Left renal pelvis (tissue), 4 donors: ENCODE data around the gene C1orf87. TPM values are rescaled to one million over a fixed set of nuclear protein-coding genes. Genes with fewer than 3 reads are reported as not detected.

Experiments used
- DNase-seq, 4 donors: peaks; one replicate each; pipeline ENCODE4 v3.0.0-alpha.2; 2013; ENCODE audit warnings: low read depth in 4 of 4, low spot score in 3 of 4
- polyA plus RNA-seq, 4 donors: library from polyadenylated mRNA; unstranded; fragments of 120-200 nt; gene quantifications; one replicate each; pipeline ENCODE4 v1.2.1, GENCODE V29; 2013; ENCODE audit not compliant: insufficient read length in 4 of 4

C1orf87 gene
- polyA plus RNA-seq, 4 donors, result 0.11 to 0.50 (median 0.34) TPM; not detected in 1

GRCh38 chr1:60063561-60063960 is 10.0 kb downstream of the C1orf87 start:
- no peak for DNase-seq

- no peak for DNase-seq
Observed at GRCh38 chr1:60059468-60059867, 14.1 kb downstream of the C1orf87 start.

GRCh38 chr1:60055336-60055735 is 18.2 kb downstream of the C1orf87 start:
- no peak for DNase-seq

- no peak for DNase-seq
Observed at GRCh38 chr1:60054374-60054773, 19.2 kb downstream of the C1orf87 start.

GRCh38 chr1:60052601-60053000 is 21.0 kb downstream of the C1orf87 start:
- DNase-seq, result no peak

- DNase-seq, result no peak
Observed at GRCh38 chr1:60051191-60051590, 22.4 kb downstream of the C1orf87 start.

GRCh38 chr1:60049188-60049587 is 24.4 kb downstream of the C1orf87 start:
- no peak for DNase-seq

- no peak for DNase-seq
Observed at GRCh38 chr1:60044881-60045280, 28.7 kb downstream of the C1orf87 start.

GRCh38 chr1:60041783-60042182 is 31.8 kb downstream of the C1orf87 start:
- DNase-seq, result no peak

GRCh38 chr1:60037669-60038068 is 35.9 kb downstream of the C1orf87 start:
- DNase-seq, result no peak

- DNase-seq, result no peak
Observed at GRCh38 chr1:60036856-60037460, 36.6 kb downstream of the C1orf87 start.

GRCh38 chr1:60035921-60036320 is 37.6 kb downstream of the C1orf87 start:
- no peak for DNase-seq

GRCh38 chr1:60034999-60035398 is 38.6 kb downstream of the C1orf87 start:
- DNase-seq, result no peak

- DNase-seq, result no peak
Observed at GRCh38 chr1:60033066-60033465, 40.5 kb downstream of the C1orf87 start.

- no peak for DNase-seq
Observed at GRCh38 chr1:60031146-60031545, 42.4 kb downstream of the C1orf87 start.

- DNase-seq, result no peak
Observed at GRCh38 chr1:60025552-60025951, 48.0 kb downstream of the C1orf87 start.

- no peak for DNase-seq
Observed at GRCh38 chr1:60017508-60018205, 55.9 kb downstream of the C1orf87 start.

GRCh38 chr1:60010690-60011089 is 62.9 kb downstream of the C1orf87 start:
- no peak for DNase-seq

GRCh38 chr1:60008500-60008899 is 65.1 kb downstream of the C1orf87 start:
- no peak for DNase-seq

- DNase-seq, result no peak
Observed at GRCh38 chr1:60000625-60001024, 72.9 kb downstream of the C1orf87 start.

- no peak for DNase-seq
Observed at GRCh38 chr1:59999746-60000145, 73.8 kb downstream of the C1orf87 start.

- no peak for DNase-seq
Observed at GRCh38 chr1:59999006-59999405, 74.6 kb downstream of the C1orf87 start.
